Colonic mucosa (tissue), 4 donors: ENCODE data around the gene RFWD3. TPM values are rescaled to one million over a fixed set of nuclear protein-coding genes. Genes with fewer than 3 reads are reported as not detected.

ENCODE experiments used
- DNase-seq: peaks from one replicate; pipeline ENCODE4 v3.0.0-alpha.2; 2020
- H3K27ac ChIP-seq: fragments of 200-600 bp; one replicate; pipeline ENCODE4 v1.8.0; 2021
- H3K27me3 ChIP-seq: fragments of 200-600 bp; one replicate; pipeline ENCODE4 v1.8.0; 2021
- H3K36me3 ChIP-seq: fragments of 200-600 bp; one replicate; pipeline ENCODE4 v1.8.0; 2021
- H3K4me1 ChIP-seq: fragments of 200-600 bp; one replicate; pipeline ENCODE4 v1.8.0; 2021; ENCODE audit warnings: mild to moderate bottlenecking
- H3K4me3 ChIP-seq: fragments of 200-600 bp; one replicate; pipeline ENCODE4 v1.8.0; 2021
- H3K9ac ChIP-seq, 2 donors: one replicate each; pipeline ENCODE4 v1.7.0; 2013; ENCODE audit warnings: control low read depth in 2 of 2, low read depth in 2 of 2, low read length in 2 of 2
- H3K9me3 ChIP-seq: fragments of 200-600 bp; one replicate; pipeline ENCODE4 v1.8.0; 2021
- CTCF ChIP-seq: fragments of 200-600 bp; IDR thresholded peaks from one replicate; pipeline ENCODE4 v1.8.0; 2022; ENCODE audit warnings: antibody characterized with exemption, mild to moderate bottlenecking
- intact Hi-C: fragments of 100-400 bp; cut with DNase I; formaldehyde crosslinking; loops from one replicate; pipeline ENCODE4 v1.14.1; 2022
- total RNA-seq, 2 donors: library from RNA; stranded (reverse); fragmentation: NEBNext Ultra II Directional in 1 of 2; extraction: Animal tissue kit (Norgen Biotek cat#: 25700) in 1 of 2; gene quantifications; one replicate each; pipeline ENCODE4 v1.2.1, GENCODE V29; 2021
- donor health status: healthy.
- donor health status: DM: no; HTN: no; CAD: no.
- donor health status: DM: no; HTN: no; CAD: no.

The RFWD3 gene
- total RNA-seq, 2 donors from 2014 or later: 23.2 to 45.7 TPM

- intact Hi-C loops: no loop called here
- no peak for TF ChIP-seq CTCF
- Histone ChIP-seq H3K27ac (no peak overlapping the region), H3K9me3 (no peaks in the 10 kb centered on the region), H3K9ac (no peak overlapping the region), H3K4me1 (peaks cover 3% of the 10 kb centered on the region), H3K4me3 (no peak overlapping the region), H3K27me3 (no peaks in the 10 kb centered on the region), H3K36me3 (no peaks in the 10 kb centered on the region)
- DNase-seq: no peak
Measured at GRCh38 chr16:74583926-74584666, 82.6 kb downstream of the RFWD3 start.

GRCh38 chr16:74582970-74583369 lies 83.7 kb downstream of the RFWD3 start:
- H3K27ac ChIP-seq: no peak overlapping the region
- H3K36me3 ChIP-seq: no peaks in the 10 kb centered on the region
- no peaks in the 10 kb centered on the region for H3K9me3 ChIP-seq
- no peak overlapping the region for H3K9ac ChIP-seq
- intact Hi-C loops: no loop called here
- no peaks in the 10 kb centered on the region for H3K27me3 ChIP-seq
- H3K4me1 ChIP-seq: peaks cover 3% of the 10 kb centered on the region
- no peak for TF ChIP-seq CTCF
- no peak for DNase-seq
- H3K4me3 ChIP-seq: no peak overlapping the region

- Histone ChIP-seq H3K27me3 (no peaks in the 10 kb centered on the region), H3K4me3 (no peak overlapping the region), H3K9me3 (no peaks in the 10 kb centered on the region), H3K27ac (no peak overlapping the region), H3K4me1 (peaks cover 3% of the 10 kb centered on the region), H3K9ac (no peak overlapping the region), H3K36me3 (no peaks in the 10 kb centered on the region)
- intact Hi-C loops: no loop called here
- no peak for TF ChIP-seq CTCF
- DNase-seq: no peak
Measured at GRCh38 chr16:74580833-74581232, 85.8 kb downstream of the RFWD3 start.

- no peaks in the 10 kb centered on the region for H3K36me3 ChIP-seq
- no peak overlapping the region for H3K27ac ChIP-seq
- H3K4me1 ChIP-seq: no peaks in the 10 kb centered on the region
- no peaks in the 10 kb centered on the region for H3K27me3 ChIP-seq
- H3K9me3 ChIP-seq: no peaks in the 10 kb centered on the region
- TF ChIP-seq CTCF: no peak
- H3K4me3 ChIP-seq: no peak overlapping the region
- no peak overlapping the region for H3K9ac ChIP-seq
- intact Hi-C loops: no loop called here
- no peak for DNase-seq
Measured at GRCh38 chr16:74578838-74579237, 87.8 kb downstream of the RFWD3 start.

- Histone ChIP-seq H3K4me3 (no peak overlapping the region), H3K4me1 (no peaks in the 10 kb centered on the region), H3K27ac (no peak overlapping the region), H3K27me3 (no peaks in the 10 kb centered on the region), H3K36me3 (no peaks in the 10 kb centered on the region), H3K9me3 (no peaks in the 10 kb centered on the region), H3K9ac (no peak overlapping the region)
- DNase-seq: no peak
- intact Hi-C loops: no loop called here
- TF ChIP-seq CTCF: no peak
Measured at GRCh38 chr16:74578433-74578832, 88.2 kb downstream of the RFWD3 start.
